Measurements from ENCODE around the gene ZNF853. TPM values are rescaled to one million over a fixed set of nuclear protein-coding genes. Genes with fewer than 3 reads are reported as not detected.

The ZNF853 gene
- total and polyA plus RNA-seq, 2 donors (not counting 1 experiment from before 2014, with no cell fraction given) = 2.5 to 6.3 TPM

DNA sequence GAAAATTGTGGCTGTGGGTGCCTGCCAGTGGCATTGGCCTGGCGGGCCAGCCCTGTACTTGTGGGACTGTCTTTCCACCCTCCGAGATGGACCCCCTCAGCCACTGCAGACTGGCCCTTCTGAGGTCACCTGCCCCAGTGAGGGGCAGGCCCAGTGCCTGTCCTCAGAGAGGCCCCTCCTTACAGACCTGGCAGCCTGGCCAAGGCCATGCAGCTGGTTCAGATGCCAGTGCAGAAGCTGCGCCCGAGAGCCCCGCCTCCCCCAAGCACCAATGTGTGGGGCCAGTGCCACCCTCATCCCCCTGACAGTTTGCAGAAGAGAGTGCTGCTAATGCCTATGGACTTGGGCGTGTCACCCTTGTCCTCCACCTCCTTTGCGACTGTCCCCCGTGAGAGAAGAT, 31.7 kb downstream of the ZNF853 start:
- no peak for DNase-seq
- Histone ChIP-seq H3K4me1 (ENCODE audit: control insufficient read depth in 2 of 2, insufficient read depth in 2 of 2, low read length in 2 of 2) (no peaks in the 10 kb centered on the region), H4K20me1 (ENCODE audit: control insufficient read depth, insufficient read depth, low read length, poor library complexity, severe bottlenecking) (peaks cover 65% of the 10 kb centered on the region), H3K9me3 (ENCODE audit: control extremely low read depth in 1 of 3, control insufficient read depth in 2 of 3, insufficient read depth in 1 of 3, low read length in 2 of 3) (peaks cover 0 to 18% (median 0%) of the 10 kb centered on the region in 3 donors), H3K36me3 (replicated peaks in 1 of 2; ENCODE audit: control extremely low read depth in 1 of 2, control insufficient read depth in 1 of 2, extremely low read depth in 1 of 2, insufficient read depth in 2 of 2, low read length in 1 of 2) (peaks cover 1 to 75% of the 10 kb centered on the region in 2 experiments), H3K9ac (ENCODE audit: low read length) (no peak overlapping the region), H3K4me2 (replicated peaks; ENCODE audit: low read depth, low read length, poor library complexity, severe bottlenecking) (no peak overlapping the region), H3K27ac (ENCODE audit: low read length in 2 of 2) (no peak overlapping the region), H2AFZ (ENCODE audit: insufficient read depth, low read depth, low read length, poor library complexity, severe bottlenecking) (no peak overlapping the region), H3K4me3 (ENCODE audit: control extremely low read depth in 1 of 5, extremely low read depth in 1 of 5, insufficient read depth in 1 of 5, low read depth in 2 of 5, low read length in 4 of 5) (no peak overlapping the region), H3K79me2 (ENCODE audit: control insufficient read depth, insufficient read depth, low read length) (peaks cover 19% of the 10 kb centered on the region), H3K27me3 (replicated peaks in 1 of 4; ENCODE audit: control extremely low read depth in 1 of 4, control insufficient read depth in 3 of 4, insufficient read depth in 4 of 4, low read length in 3 of 4) (no peaks in the 10 kb centered on the region)
- H3K27ac Mint-ChIP-seq = peak overlapping the region; percentile 53
- H3K4me3 Mint-ChIP-seq = no peak overlapping the region
- TF ChIP-seq EZH2 (IDR thresholded peaks at IDR 0.05; ENCODE audit: borderline replicate concordance, insufficient read depth, low read depth, low read length, poor library complexity, severe bottlenecking) = no peak
- TF ChIP-seq, protein P1, sequence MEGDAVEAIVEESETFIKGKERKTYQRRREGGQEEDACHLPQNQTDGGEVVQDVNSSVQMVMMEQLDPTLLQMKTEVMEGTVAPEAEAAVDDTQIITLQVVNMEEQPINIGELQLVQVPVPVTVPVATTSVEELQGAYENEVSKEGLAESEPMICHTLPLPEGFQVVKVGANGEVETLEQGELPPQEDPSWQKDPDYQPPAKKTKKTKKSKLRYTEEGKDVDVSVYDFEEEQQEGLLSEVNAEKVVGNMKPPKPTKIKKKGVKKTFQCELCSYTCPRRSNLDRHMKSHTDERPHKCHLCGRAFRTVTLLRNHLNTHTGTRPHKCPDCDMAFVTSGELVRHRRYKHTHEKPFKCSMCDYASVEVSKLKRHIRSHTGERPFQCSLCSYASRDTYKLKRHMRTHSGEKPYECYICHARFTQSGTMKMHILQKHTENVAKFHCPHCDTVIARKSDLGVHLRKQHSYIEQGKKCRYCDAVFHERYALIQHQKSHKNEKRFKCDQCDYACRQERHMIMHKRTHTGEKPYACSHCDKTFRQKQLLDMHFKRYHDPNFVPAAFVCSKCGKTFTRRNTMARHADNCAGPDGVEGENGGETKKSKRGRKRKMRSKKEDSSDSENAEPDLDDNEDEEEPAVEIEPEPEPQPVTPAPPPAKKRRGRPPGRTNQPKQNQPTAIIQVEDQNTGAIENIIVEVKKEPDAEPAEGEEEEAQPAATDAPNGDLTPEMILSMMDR (IDR thresholded peaks at IDR 0.05) = no peak
- intact Hi-C loops (cut with micrococcal nuclease) = no loop called here
- H3K9me3 Mint-ChIP-seq (ENCODE audit: insufficient read depth) = no peaks in the 10 kb centered on the region
- no peaks in the 10 kb centered on the region for H3K27me3 Mint-ChIP-seq
- ChIA-PET POLR2A (no interaction called here), CTCF (no interaction called here)
- no peaks in the 10 kb centered on the region for H3K4me1 Mint-ChIP-seq
- ATAC-seq (ENCODE audit: low read depth) = no peak
- 97% methylated on average over 8 of the region's 8 CpGs for WGBS (ENCODE audit: insufficient coverage)

DNA sequence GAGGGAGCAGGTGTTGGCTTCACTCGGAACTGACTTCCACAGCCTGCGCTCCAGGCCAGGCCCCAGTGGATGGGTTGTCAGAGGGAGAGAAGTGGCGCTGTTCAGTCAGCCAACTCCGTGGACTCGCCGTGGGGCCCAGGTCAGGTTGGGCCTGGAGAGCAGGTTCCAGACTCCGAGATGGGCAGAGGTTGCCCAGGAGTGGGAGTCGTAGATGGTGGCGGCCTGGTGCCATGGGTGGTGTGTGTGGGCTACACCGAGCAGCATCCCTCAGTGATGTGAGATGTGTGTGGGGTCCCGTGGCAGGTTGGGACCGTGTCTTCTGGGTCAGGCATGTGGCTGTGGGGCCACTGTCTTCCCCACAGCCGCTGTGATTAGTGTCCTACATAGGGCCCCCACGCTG, 32.1 kb downstream of the ZNF853 start:
- Histone ChIP-seq H2AFZ (ENCODE audit: insufficient read depth, low read depth, low read length, poor library complexity, severe bottlenecking) (no peak overlapping the region), H3K79me2 (ENCODE audit: control insufficient read depth, insufficient read depth, low read length) (peaks cover 18% of the 10 kb centered on the region), H3K4me3 (ENCODE audit: control extremely low read depth in 1 of 5, extremely low read depth in 1 of 5, insufficient read depth in 1 of 5, low read depth in 2 of 5, low read length in 4 of 5) (no peak overlapping the region), H3K27ac (ENCODE audit: low read length in 2 of 2) (no peak overlapping the region), H4K20me1 (ENCODE audit: control insufficient read depth, insufficient read depth, low read length, poor library complexity, severe bottlenecking) (peaks cover 63% of the 10 kb centered on the region), H3K27me3 (replicated peaks in 1 of 4; ENCODE audit: control extremely low read depth in 1 of 4, control insufficient read depth in 3 of 4, insufficient read depth in 4 of 4, low read length in 3 of 4) (no peaks in the 10 kb centered on the region), H3K9ac (ENCODE audit: low read length) (no peak overlapping the region), H3K4me2 (replicated peaks; ENCODE audit: low read depth, low read length, poor library complexity, severe bottlenecking) (no peak overlapping the region), H3K9me3 (ENCODE audit: control extremely low read depth in 1 of 3, control insufficient read depth in 2 of 3, insufficient read depth in 1 of 3, low read length in 2 of 3) (peaks cover 0 to 22% (median 0%) of the 10 kb centered on the region in 3 donors), H3K36me3 (replicated peaks in 1 of 2; ENCODE audit: control extremely low read depth in 1 of 2, control insufficient read depth in 1 of 2, extremely low read depth in 1 of 2, insufficient read depth in 2 of 2, low read length in 1 of 2) (peaks cover 1 to 74% of the 10 kb centered on the region in 2 experiments), H3K4me1 (ENCODE audit: control insufficient read depth in 2 of 2, insufficient read depth in 2 of 2, low read length in 2 of 2) (no peaks in the 10 kb centered on the region)
- no peak overlapping the region for H3K4me3 Mint-ChIP-seq
- no peaks in the 10 kb centered on the region for H3K9me3 Mint-ChIP-seq (ENCODE audit: insufficient read depth)
- H3K27me3 Mint-ChIP-seq = no peaks in the 10 kb centered on the region
- TF ChIP-seq EZH2 (IDR thresholded peaks at IDR 0.05; ENCODE audit: borderline replicate concordance, insufficient read depth, low read depth, low read length, poor library complexity, severe bottlenecking) = no peak
- TF ChIP-seq, protein P1 (IDR thresholded peaks at IDR 0.05) = no peak
- no peaks in the 10 kb centered on the region for H3K4me1 Mint-ChIP-seq
- ChIA-PET POLR2A (no interaction called here), CTCF (no interaction called here)
- WGBS (ENCODE audit: insufficient coverage) = over 99% methylated on average over 14 of the region's 14 CpGs
- H3K27ac Mint-ChIP-seq = no peak overlapping the region
- intact Hi-C loops (cut with micrococcal nuclease) = no loop called here
- DNase-seq (no peak), ATAC-seq (ENCODE audit: low read depth) (no peak)

All from B cell (primary cell).